Measurements from ENCODE around the gene C17orf78.
"Not testable (repeated sequence)": the region's sequence is repeated elsewhere in the genome, so short reads cannot be mapped to it uniquely, and the experiment has no call there.

GRCh38 chr17:37356796-37357569, 18.8 kb upstream of the C17orf78 start:
- TF ChIP-seq CTCF (conservative IDR thresholded peaks at IDR 0.05 in 1 of 2, IDR thresholded peaks at IDR 0.05 in 1 of 2; ENCODE audit: extremely low read depth in 1 of 2, insufficient read depth in 1 of 2, low read depth in 1 of 2, low read length in 2 of 2); EZH2 (IDR thresholded peaks at IDR 0.05; ENCODE audit: borderline replicate concordance, low read length): not testable (repeated sequence)

Measured in mammary epithelial cell (primary cell).